Erythroblast (primary cell): ENCODE results near the gene SS18L1.

Source experiments
- GATA1 ChIP-seq: IDR thresholded peaks from 2 replicates; pipeline ENCODE4 v1.6.1; 2011; ENCODE audit warnings: low read depth, mild to moderate bottlenecking, control low read depth, low read length, moderate library complexity
- POLR2A ChIP-seq: IDR thresholded peaks from 2 replicates; pipeline ENCODE4 v1.6.1; 2011; ENCODE audit warnings: mild to moderate bottlenecking, low read length

DNA sequence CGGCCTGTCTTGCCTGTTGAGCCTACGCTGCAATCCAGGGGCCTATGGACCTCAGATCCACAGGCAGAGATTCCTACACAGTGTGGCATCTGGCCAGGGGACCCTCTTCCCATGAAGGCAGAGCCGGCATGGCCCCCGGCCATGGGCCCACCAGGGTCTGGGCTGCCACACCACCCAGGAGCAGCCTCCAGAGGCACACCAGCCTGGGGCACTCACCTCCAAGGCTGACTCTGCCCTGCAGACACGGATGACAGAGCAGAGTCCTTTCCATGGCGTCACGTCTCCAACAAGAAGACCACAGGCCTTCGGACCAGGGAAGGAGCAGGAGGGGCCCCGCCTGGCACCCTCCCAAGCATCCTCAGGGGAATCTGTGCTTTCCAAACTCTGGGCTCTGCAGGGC lies 80.0 kb downstream of the SS18L1 start:
- TF ChIP-seq POLR2A (no peak), GATA1 (no peak)
